Ecto neural progenitor cell (in vitro differentiated cells): ENCODE measurements around the gene PRAF2.

Source experiments
- DNase-seq: peaks from one replicate; pipeline ENCODE4 v3.0.0-alpha.2; 2018; ENCODE audit warnings: low spot score

The PRAF2 gene

DNA sequence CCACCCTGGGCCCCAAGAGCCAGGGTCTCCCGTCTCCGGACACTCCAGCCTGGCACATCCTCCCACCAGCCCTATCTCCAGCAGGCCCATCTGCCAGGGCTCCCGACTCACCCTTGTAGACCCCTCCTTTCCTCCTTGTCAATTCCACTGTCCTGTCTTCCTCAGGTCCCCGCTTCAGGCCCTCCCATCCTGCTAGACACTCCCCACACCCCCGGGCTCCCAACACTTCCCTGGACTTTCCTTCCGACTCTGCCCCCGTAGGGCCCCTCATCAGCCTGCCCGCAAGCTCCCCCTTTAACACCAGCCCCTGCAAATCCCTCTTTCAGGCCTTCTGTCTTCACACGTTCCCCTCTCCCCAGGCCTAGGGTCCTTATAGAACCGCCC, 1.1 kb downstream of the PRAF2 start:
- no peak for DNase-seq

DNA sequence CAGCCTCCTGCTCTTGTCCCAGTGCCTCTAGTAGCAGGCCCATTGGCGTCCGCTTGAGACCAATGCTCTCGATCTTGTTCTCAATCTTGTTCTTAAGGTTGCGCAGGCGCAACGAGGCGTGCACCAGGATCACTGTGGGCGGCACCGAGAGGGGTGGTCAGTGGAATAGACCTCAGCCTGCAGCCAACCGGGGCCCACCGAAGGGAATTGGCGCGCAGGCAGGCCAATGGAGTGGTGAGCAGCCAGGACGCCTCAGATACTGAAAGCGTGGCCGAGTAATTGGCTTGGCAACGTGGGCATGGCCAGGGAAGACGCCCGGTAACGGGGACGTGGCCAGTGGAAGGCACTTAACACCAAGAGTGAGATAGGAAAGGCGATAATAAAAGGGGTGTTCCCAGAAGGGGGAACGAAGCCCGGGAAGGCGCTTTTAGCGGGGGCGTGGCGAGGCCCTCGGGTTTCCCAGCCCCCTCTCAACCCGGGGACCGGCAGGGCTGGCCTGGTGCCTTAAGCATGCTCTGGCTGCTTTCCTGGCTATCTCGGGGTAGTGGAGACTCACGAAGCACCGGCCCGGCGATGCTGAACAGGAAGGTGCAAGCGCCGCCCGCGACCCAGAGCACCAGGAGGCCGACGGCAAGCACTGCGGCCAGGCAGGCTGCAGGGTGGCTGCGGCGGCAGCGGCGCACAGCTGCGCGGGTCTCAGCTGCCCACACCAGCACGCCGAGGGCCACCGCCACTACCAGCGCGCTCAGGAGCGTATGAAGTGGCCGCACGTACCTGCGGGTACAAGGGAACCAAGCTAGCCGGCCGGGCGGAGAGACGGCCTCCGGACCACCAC, 1.7 kb downstream of the PRAF2 start:
- DNase-seq: peak; percentile 79

DNA sequence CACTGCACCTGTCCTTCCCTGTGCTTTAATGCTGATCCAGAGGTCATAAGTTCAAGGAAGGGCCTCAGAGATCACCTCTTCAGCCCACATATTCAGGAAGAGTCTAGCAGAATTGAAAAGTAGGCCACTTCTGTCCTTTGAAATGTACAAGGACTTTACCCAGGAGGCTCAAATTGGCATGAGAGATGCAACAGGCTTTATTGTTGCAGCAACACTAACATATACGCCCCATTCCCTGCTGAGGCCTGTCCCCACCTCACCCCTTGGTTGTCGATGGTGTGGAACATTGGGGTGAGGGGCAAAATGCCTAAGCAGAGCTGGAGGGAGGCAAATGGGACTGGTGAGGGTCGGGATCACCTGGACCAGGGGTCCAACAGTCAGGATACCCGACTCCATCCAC, 2.8 kb downstream of the PRAF2 start:
- no peak for DNase-seq

DNA sequence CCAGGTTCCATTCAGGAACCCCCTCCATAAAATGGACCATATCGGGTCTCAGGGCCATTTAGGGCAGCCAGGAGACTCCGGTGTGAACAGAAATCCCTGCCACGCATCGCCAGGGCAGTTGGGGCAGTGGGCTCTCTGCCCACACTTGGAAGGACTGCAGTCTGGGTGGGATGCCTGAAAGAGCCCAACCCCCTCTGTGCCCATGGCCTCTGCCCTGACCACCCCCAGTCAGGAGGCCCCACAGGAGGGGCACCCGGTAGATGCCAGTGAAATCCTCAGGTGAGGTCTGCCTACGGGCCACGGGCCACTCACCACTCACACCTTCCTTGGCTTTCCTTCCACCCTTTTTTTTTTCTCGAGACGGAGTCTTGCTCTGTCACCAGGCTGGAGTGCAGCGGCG, 4.8 kb downstream of the PRAF2 start:
- no peak for DNase-seq

DNA sequence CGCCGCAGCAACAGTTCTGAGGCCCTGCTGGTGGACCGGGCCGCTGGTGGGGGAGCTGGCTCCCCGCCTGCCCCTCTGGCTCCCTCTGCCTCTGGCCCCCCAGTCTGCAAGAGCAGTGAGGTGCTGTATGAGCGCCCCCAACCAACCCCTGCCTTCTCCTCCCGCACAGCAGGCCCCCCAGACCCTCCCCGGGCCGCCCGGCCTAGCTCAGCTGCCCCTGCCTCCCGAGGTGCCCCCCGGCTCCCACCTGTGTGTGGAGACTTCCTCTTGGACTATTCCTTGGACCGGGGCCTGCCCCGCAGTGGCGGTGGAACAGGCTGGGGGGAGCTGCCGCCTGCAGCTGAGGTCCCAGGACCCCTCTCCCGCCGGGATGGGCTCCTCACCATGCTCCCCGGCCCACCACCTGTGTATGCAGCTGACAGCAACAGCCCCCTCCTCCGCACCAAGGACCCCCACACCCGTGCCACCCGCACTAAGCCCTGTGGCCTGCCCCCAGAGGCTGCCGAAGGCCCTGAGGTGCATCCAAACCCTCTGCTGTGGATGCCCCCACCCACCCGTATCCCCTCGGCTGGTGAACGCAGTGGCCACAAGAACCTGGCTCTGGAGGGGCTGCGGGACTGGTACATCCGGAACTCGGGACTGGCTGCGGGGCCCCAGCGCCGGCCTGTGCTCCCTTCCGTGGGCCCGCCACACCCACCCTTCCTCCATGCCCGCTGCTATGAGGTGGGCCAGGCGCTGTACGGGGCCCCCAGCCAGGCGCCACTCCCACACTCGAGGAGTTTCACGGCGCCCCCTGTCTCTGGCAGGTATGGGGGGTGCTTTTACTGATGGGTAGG, 6.3 kb downstream of the PRAF2 start:
- no peak for DNase-seq

DNA sequence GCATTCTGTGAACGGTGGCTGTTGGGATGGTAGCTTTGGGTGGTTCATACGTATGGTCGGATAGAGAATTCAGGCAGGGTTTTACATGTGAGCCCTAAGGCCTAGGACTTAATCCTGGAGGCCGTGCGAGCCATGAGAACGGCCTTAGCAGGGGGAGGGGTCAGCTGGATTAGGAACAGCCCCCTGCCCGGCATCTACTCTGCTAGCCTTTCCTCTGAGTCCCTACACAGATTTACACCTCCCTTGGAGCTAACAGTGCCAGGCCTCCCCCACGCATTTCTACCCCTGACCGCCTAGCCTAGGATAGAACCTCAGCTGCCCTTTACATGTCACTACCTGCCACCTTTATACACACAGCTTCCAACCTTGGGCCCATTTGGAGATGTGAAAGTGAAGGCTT, 7.1 kb downstream of the PRAF2 start:
- no peak for DNase-seq

DNA sequence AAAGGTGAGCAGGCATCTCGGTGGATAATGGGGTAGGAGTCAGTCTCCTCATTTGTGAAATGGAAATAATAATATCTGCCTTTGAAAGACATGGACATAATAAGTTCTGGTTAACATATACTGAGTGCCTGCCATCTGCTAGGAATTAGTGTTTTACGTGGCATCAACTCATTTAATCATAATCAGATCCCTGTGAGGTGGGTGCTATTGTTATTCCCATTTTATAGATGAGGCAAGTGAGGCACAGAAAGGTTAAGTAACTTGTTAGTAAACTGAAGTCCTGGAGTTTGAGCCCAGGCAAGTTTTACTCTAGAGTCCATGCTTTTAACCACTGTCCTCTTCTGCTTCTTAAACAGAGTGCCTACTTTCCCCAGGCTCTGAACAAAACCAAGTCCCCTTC, 7.5 kb downstream of the PRAF2 start:
- DNase-seq: no peak

DNA sequence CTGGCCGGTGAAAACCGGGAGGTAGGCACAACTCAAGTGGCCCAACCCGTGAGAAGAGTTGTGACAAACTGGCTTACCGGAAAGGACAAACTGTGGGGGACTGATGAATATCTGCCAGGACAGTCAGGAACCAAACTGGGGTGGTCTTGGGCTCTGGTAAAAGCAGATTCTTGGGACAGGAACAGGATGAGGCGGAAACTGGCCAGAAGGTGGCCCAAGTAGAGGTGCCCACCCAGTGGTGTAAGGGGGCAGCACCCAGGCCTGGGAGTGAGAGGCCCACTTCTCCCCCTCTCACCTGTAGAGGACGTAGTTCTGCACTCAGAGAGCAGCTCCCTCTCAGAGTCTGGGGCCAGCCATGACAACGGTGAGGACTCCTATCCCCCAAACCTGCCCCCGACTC, 9.1 kb downstream of the PRAF2 start:
- DNase-seq: no peak

DNA sequence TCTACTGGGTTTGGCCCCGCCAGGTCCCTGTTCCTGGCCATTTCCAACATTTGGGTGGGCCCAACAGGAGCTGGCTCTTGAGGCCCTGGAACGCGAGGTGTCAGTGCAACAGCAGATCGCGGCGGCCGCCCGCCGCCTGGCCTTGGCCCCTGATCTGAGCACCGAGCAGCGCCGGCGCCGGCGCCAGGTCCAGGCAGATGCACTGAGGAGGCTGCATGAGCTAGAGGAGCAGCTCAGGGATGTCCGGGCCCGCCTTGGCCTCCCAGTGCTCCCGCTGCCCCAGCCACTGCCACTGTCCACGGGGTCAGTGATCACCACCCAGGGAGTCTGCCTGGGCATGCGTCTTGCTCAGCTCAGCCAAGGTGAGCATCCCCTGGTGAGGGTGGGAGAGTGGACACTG, 9.5 kb downstream of the PRAF2 start:
- no peak for DNase-seq

DNA sequence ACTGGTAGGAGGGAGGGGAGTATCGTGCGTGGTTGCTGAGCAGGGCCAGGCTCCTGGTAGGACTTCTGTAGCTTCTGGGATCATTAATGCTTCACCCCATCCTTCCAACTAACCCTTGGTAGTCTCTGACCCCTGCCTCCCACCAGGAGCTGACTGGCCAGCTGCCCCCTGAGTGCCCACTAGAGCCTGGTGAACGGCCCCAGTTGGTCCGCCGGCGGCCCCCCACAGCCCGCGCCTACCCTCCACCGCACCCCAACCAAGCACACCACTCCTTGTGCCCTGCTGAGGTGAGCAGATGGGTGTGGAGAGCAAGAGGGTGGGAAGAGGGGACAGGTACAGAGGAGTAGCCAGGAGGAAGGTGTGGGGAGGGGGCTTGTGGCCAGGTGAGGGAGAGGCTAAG, 10.1 kb downstream of the PRAF2 start:
- no peak for DNase-seq

DNA sequence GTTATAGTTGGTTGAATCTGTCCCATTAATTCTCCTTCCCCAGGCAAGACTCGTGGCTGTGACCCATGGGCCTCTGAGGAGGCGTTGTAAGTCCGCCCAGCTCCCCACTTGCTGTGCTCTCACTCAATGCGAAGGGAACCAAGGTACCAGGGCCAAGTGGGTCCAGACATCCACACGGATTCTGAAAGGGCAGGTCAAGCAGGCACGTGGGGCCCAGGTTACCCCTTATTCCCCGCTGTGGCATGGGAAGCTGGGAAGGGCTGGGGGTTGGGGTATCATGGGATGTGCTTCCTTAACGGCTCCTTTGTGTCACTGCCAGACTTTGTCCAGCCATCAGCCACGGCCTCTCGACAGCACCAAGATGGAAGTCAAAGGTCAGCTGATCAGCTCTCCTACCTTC, 11.9 kb downstream of the PRAF2 start:
- no peak for DNase-seq

DNA sequence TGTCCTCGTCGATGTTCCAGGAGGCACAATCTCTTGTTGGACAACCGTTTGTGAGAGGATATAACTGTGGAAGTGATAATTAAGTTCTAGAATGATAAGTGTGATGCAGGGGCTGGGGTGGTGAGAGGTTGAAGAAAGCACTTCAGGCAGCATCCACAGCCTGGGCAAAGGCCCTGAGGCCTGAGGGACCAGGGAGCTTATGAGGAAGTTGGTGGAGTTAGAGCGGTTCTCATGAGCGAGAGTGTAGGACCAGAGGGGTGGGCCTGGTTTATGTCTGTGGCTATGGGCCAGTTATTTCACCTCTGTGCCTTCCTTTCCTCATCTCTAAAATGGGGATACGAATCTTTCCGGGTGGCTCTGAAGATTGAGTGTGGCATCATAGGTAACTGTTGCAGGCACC, 12.3 kb downstream of the PRAF2 start:
- DNase-seq: no peak

DNA sequence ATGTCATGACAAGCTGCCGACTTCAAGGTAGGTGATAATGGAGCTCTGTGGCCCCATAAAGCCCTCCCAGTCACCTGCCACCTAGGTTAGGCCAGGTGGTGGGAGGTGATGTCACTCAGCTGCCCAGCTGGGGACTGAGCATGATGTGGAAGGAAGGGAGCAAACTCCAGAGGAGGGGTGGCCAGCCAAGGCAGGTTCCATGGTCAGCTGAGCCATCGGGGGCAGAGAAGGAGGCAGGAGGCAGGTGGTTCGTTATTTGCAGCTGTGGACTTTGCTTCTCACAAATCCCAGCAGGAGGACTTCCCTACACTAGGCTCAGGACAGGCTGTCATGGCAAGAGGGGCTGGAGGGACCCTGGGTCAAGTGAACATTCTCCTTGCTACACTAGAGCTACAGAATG, 12.9 kb downstream of the PRAF2 start:
- no peak for DNase-seq

DNA sequence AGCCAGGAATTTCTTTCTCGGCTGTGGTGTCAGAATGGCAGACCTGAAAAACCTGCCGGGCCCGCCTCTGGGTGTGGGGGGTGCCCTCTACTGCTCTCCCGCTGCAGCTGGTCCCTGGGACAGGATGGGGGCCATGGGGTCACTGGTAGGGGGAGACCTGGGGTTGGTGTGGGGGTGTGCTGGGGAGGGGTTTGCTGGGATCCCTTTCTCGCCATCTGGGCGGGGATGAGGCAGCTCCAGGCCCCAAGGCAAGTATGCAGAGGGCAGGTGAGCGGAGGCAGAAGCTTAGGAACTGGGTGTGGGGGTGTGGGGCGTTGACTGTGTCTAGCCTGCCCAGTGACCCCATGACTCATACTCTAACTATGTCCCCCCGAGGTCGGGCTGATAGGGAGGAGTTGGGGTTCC, 14.1 kb downstream of the PRAF2 start:
- no peak for DNase-seq

DNA sequence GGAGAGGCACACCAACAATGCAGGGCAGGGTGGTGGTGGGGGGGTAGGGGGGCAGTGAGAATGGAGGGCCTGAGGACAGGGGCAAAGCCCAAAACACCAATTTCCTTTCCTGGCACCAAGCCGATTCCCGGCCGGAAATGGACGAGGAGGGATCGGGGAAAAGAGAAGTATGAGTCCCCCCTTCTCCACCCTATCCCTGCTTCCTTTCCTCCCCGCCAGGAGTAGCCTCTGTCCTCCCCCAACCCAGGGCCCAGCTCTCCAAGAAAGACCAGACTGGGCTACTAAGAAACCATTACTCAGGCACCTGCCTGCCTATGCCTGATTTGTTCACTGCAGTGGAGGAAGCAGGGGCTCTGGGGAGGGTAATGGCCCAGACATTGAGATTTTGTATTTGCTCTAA, 14.6 kb downstream of the PRAF2 start:
- no peak for DNase-seq

DNA sequence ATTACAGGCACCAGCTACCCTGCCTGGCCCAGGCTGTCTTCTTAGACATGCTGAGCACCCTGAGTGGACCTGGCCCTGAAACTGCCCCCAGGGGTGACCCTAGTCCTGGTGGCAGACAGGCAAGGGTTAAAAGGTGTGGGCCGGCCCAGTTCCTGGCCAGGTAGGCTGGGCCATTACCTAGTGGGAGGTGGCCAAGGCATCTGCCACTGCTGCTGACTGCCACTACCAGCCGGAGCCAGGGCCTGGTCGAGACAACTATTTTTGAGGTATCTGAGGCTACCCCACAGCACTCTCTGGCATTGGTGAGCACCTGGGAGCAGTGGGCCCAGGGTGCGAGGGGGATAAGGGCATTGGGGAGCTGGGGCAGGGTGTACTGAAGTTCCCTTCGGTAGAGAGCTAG, 15.0 kb downstream of the PRAF2 start, which contains the start of gene CCDC120:
CCDC120 (plus strand) TSS at position 206 of the 400 bp plus-strand sequence. CDS start 3,043 bp downstream, outside the sequence.
- DNase-seq: no peak

DNA sequence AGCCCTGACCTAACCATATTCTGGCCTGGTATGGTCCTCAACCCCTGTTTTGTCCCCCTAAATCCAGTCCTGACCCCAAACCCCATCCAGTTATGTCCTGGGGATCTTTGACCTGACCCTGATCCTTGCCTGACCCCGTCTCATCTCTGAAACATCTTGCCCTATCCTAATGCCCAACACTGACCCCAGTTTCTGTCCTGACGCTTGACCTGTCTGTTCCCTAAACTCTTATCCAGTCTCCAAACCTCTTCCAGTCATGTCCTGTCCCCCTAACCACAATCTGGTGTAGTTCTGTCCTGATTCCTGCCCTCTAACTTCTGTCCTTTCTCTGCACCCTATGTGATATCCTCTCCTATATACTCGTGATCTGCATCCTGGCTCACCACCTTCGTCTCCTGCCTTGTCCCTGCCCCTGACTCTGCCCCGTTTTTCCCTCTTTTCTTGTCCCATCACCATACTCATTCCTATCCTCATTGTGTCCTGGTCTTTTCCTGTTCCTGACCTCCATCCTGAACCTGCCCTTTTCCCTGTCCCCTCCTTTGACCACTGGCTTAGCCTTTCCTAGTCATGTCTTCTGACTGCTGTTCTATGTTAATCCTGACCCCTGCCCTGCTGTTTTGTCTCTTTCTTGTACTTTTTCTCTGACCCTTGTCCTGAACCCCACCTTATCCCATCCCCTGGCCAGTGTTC, 19.6 kb downstream of the PRAF2 start:
- DNase-seq: no peak

DNA sequence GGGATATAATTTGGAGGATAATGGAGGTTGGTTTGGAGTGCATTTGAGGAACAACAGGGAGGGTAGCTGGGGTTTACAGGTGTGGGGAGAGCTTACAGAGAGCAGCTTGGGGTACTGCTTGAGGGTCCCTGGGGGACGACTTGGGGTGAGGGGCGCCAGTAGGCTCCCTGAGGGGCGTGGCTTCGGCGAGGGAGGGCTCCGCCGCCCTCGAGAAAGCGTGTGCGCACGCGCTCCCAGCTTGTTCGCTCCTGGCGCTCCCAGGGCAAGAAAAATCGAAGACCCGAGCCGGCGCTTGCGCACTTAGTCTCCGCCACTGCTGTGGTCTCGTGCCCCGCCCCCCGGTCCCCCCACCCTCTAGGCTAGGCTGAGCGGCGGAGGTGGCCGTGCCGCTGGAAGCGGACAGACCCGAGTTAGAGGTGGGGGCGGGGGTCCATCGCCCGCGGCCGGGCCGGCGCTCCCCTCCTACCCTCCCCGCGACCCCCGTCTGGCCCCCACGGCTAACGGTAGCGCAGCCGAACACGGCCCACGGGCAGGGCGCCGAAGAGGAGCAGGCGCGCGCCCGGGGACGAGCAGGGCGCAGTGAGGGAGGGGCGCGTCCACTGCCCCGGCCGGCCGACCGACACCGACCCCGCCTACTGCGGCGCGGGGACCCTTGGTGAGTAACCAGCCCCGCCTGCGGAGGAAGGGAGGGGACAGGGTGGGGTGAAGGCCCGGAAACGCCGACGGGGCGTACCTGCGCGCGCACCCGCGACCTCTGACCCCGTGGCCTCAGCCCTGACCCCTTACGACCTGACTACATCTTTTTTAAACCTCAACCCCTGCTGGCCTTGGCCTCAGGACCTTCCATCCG, 20.4 kb downstream of the PRAF2 start:
- DNase-seq: peak; percentile 85

DNA sequence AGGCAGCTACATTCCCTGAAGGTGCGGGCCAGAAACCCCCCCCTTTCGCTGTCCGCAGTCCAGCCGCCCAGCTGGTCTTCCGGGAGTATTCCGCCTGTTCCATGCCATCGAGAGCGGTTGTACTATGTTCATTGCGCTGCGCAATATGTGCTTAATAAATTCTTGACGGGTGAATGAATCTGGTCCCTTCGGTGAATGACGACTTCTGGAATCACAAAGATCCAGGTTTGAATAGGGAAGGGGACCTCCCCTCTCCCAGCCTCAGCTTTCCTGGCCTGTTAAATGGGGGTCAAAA, 29.9 kb downstream of the PRAF2 start:
- DNase-seq: no peak

DNA sequence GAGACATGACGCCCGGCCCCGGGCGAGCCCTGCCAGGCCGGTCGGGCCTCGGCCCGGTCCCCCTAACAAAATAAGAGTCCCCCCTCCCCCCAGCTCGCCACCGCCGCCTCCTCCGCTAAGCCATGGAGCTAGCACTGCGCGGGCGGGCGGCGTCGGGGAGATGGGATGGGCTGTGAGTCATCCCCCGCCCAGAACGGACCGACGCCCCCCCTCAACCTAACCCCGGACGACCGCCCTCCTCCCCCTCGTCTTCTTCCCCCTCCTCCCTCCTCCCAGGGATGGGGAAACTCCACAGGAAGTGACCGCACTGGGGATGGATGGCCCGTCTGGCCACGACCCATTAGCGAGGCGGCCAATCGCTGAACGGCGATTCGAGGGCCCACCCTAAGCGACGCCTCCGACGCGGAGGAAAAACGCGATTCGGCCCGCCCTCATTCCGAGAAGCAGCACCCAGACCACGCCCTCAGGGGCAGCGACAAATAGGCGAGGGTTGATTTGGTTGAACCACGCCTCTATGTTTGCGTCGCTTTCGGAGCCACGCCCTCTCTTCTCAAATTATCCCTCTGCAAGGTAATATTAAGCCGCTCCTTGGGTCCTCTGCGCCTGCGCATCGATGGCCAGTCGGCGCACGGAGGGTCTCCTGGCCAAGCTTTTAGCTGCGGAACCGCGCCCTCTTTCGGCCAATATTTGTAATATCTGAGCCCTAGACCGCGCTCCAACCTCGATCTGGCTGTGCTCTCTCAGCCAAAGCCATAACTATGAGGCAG, 30.4 kb downstream of the PRAF2 start, which contains the start of gene TFE3:
TFE3 (minus strand) TSS at position 138 of the 767 bp plus-strand sequence; CDS start at position 7, 131 bp downstream.
- DNase-seq: peak; percentile 96

DNA sequence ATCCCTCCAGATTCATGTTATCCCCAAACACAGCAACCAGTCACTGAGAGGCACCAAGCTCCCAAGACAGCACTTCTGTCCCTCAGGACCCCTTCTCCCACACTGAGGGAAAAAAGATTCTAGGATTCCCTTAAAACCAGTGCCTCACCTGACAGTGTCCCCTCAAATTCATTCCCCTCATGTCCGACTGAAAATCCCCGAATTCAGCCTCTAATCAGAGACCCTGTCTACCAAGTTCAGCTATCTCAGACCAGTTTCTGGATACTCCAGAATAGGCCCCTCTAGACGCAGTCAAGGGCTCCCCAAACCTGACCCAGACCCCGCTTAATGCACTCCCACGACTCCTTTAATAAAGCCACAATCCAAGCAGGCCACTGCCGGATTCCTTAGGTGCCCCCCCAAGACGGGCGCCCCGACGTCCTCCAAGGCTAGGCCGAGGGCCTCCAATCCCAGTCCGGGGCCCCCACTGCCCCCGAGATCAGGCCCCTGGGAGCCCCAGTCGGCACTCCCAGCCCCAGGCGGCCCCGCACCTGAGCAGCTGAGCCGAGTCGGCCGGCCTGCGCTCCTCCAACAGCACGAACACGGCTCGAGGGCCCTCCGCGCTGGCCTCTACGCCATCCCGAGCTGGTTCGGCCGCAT, 31.1 kb downstream of the PRAF2 start:
- DNase-seq: no peak
